ENCODE measurements around the gene MEIS2. TPM values are rescaled to one million over a fixed set of nuclear protein-coding genes. Genes with fewer than 3 reads are reported as not detected.

MEIS2 gene
- total RNA-seq, 4 donors from 2014 or later: 14.8 to 28.4 (median 20.4) TPM

- 80 to 87% methylated on average over 3 of the region's 3 CpGs for WGBS, 2 donors
- TF ChIP-seq CTCF (IDR thresholded peaks at IDR 0.05) (no peak), POLR2A (IDR thresholded peaks at IDR 0.05) (no peak)
These were observed 151.4 kb downstream of the MEIS2 start for GRCh38 chr15:36948982-36949381.

GRCh38 chr15:36947035-36947719 is 153.2 kb downstream of the MEIS2 start:
- Histone ChIP-seq H3K27me3 (no peaks in the 10 kb centered on the region), H3K27ac (no peak overlapping the region), H3K9me3 (no peaks in the 10 kb centered on the region), H3K36me3 (no peaks in the 10 kb centered on the region), H3K4me3 (replicated peaks in 1 of 3) (no peak overlapping the region), H3K4me1 (no peaks in the 10 kb centered on the region)
- intact Hi-C loops (cut with DNase I): no loop called here
- DNase-seq: no peak
- WGBS, 2 donors: 64 to 75% methylated on average over 4 of the region's 4 CpGs
- TF ChIP-seq POLR2A (IDR thresholded peaks at IDR 0.05) (no peak), CTCF (IDR thresholded peaks at IDR 0.05) (no peak)

More at GRCh38 chr15:36948982-36949381, 151.4 kb downstream of the MEIS2 start:
- no peaks in the 10 kb centered on the region for H3K4me1 ChIP-seq
- H3K27ac ChIP-seq: no peak overlapping the region
- intact Hi-C loops (cut with DNase I): no loop called here
- no peak for DNase-seq
- H3K27me3 ChIP-seq: no peaks in the 10 kb centered on the region
- H3K36me3 ChIP-seq: no peaks in the 10 kb centered on the region
- no peaks in the 10 kb centered on the region for H3K9me3 ChIP-seq
- H3K4me3 ChIP-seq (replicated peaks in 1 of 3): no peak overlapping the region

- Histone ChIP-seq H3K27ac (no peak overlapping the region), H3K27me3 (no peaks in the 10 kb centered on the region), H3K36me3 (no peaks in the 10 kb centered on the region), H3K4me3 (replicated peaks in 1 of 3) (no peak overlapping the region), H3K9me3 (no peaks in the 10 kb centered on the region), H3K4me1 (no peaks in the 10 kb centered on the region)
- DNase-seq: no peak
- WGBS, 2 donors: 76 to 86% methylated on average over 6 of the region's 6 CpGs
- intact Hi-C loops (cut with DNase I): no loop called here
- no peak for TF ChIP-seq CTCF (IDR thresholded peaks at IDR 0.05)
- no peak for TF ChIP-seq POLR2A (IDR thresholded peaks at IDR 0.05)
These were observed 155.9 kb downstream of the MEIS2 start for GRCh38 chr15:36944442-36944841.

- Histone ChIP-seq H3K4me3 (replicated peaks in 1 of 3) (no peak overlapping the region), H3K27ac (no peak overlapping the region), H3K36me3 (no peaks in the 10 kb centered on the region), H3K27me3 (no peaks in the 10 kb centered on the region), H3K4me1 (no peaks in the 10 kb centered on the region), H3K9me3 (no peaks in the 10 kb centered on the region)
- no peak for DNase-seq
- TF ChIP-seq CTCF (IDR thresholded peaks at IDR 0.05) (no peak), POLR2A (IDR thresholded peaks at IDR 0.05) (no peak)
- 79 to 80% methylated on average over 6 of the region's 6 CpGs for WGBS, 2 donors
- intact Hi-C loops (cut with DNase I): no loop called here
These were observed 156.6 kb downstream of the MEIS2 start for GRCh38 chr15:36943508-36944361.

All from thyroid gland (tissue), 4 donors.